ENCODE measurements around the gene KNDC1.

- TF ChIP-seq POLR2A (IDR thresholded peaks at IDR 0.05), result no peak
- TF ChIP-seq POLR2AphosphoS5 (IDR thresholded peaks at IDR 0.05), result no peak
- no peak for TF ChIP-seq CTCF (IDR thresholded peaks at IDR 0.05 in 8 of 11, conservative IDR thresholded peaks at IDR 0.05 in 3 of 11)
Observed at GRCh38 chr10:133110609-133111275, 49.3 kb upstream of the KNDC1 start.
